BE2C (cell line): Measurements from ENCODE around the gene SLC23A2.
"Not testable (repeated sequence)": the region's sequence is repeated elsewhere in the genome, so short reads cannot be mapped to it uniquely, and the experiment has no call there.

Experiments used
- DNase-seq: peaks from one replicate; pipeline ENCODE4 v3.0.0-alpha.2; 2020
- H3K27me3 ChIP-seq: fragments of 250-450 bp; sonication (Bioruptor Pico); 2 replicates; pipeline ENCODE4 v1.5.1; 2020; ENCODE audit warnings: mild to moderate bottlenecking
- H3K36me3 ChIP-seq: fragments of 250-450 bp; sonication (Bioruptor Pico); 2 replicates; pipeline ENCODE4 v1.5.1; 2020; ENCODE audit warnings: mild to moderate bottlenecking
- H3K4me1 ChIP-seq: fragments of 250-450 bp; sonication (Bioruptor Pico); 2 replicates; pipeline ENCODE4 v1.5.1; 2020
- H3K4me3 ChIP-seq: 2 replicates; pipeline ENCODE4 v1.5.1; 2011; ENCODE audit warnings: low read depth, low read length
- H3K9me3 ChIP-seq: fragments of 250-450 bp; sonication (Bioruptor Pico); 2 replicates; pipeline ENCODE4 v1.5.1; 2020
- TF ChIP-seq, protein P1 (sequence below): IDR thresholded peaks from 2 replicates; pipeline ENCODE4 v1.5.1; 2012; ENCODE audit warnings: mild to moderate bottlenecking, low read depth, low read length

SLC23A2 gene

DNA sequence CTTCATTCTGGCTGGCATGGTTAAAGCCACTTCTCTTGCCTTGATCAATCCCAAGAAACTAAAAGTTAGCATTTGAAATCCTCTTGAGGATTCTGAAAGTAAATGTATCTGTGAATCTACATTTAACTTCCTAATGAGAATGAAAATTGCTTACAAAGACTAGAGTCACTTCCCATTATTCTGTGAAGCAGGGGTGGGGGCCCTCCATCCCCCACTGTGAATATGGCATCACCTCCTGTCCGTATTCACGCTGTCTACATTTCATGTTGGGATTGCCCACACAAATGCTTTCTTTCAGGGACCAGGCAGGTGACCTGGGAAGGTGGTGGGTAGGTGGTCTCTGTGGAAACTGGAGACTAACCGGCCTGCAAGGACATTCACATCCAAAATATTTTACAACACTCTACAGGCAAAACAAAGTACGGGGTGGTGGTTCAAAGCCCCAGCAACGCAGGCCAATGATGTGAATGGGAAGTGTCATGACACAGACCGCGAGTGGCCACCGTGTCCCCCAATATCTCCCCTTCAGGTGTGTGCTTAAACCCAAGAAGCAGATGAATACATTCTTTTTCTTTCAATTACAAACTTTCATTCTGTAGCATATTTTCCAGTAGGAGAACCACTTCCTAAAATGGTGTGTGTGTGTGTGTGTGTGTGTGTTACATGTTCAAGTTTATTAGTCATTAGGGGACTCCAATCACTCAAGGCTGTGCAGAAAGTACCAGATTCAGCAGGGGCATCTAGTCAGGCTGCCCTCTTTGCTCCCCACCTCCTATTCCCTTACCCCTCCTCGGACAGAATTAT, 147.4 kb downstream of the SLC23A2 start:
- no peaks in the 10 kb centered on the region for H3K4me1 ChIP-seq
- H3K36me3 ChIP-seq = no peaks in the 10 kb centered on the region
- no peaks in the 10 kb centered on the region for H3K27me3 ChIP-seq
- H3K9me3 ChIP-seq = no peaks in the 10 kb centered on the region
- DNase-seq = no peak
- no peak overlapping the region for H3K4me3 ChIP-seq
- TF ChIP-seq, protein P1, sequence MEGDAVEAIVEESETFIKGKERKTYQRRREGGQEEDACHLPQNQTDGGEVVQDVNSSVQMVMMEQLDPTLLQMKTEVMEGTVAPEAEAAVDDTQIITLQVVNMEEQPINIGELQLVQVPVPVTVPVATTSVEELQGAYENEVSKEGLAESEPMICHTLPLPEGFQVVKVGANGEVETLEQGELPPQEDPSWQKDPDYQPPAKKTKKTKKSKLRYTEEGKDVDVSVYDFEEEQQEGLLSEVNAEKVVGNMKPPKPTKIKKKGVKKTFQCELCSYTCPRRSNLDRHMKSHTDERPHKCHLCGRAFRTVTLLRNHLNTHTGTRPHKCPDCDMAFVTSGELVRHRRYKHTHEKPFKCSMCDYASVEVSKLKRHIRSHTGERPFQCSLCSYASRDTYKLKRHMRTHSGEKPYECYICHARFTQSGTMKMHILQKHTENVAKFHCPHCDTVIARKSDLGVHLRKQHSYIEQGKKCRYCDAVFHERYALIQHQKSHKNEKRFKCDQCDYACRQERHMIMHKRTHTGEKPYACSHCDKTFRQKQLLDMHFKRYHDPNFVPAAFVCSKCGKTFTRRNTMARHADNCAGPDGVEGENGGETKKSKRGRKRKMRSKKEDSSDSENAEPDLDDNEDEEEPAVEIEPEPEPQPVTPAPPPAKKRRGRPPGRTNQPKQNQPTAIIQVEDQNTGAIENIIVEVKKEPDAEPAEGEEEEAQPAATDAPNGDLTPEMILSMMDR = no peak

DNA sequence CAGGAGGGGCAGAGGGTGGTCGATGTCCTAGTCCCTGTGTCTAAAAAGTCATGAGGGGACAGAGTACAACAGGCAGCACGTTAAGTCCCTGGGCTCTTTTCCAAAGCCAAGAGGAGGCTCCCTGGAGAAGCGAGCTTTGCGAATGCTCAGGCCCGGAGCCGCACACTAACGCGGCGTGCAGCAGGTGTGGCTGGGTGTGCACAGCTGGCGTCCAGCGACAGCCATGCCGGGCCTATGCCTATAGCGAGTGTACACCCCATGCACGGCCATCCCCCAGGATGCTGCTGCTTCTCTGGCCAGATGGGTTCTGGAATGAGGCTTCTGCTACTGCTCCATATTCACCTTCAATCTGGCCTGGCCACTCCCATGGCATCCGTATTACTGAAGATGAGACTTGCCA, 148.3 kb downstream of the SLC23A2 start:
- H3K4me1 ChIP-seq = no peaks in the 10 kb centered on the region
- H3K27me3 ChIP-seq = no peaks in the 10 kb centered on the region
- DNase-seq = no peak
- TF ChIP-seq, protein P1 = no peak
- no peaks in the 10 kb centered on the region for H3K9me3 ChIP-seq
- no peak overlapping the region for H3K4me3 ChIP-seq
- H3K36me3 ChIP-seq = no peaks in the 10 kb centered on the region

DNA sequence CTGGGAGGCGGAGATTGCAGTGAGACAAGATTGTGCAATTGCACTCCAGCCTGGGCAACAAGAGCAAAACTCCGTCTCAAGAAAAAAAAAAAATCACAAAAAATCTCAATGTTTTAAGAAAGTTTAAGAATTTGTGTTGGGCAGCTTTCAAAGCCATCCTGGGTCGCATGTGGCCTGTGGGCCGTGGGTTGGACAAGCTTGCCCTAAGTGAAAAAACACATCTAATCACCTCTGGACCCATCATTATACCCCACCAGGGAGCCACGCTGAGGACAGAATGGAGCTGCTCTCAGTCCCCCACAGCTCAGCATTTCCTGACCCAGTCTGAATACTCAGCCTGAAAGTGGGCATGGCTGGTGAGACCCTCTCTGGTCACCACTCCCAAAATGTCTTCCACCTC, 150.3 kb downstream of the SLC23A2 start:
- Histone ChIP-seq H3K4me1 (no peaks in the 10 kb centered on the region), H3K9me3 (no peaks in the 10 kb centered on the region), H3K27me3 (no peaks in the 10 kb centered on the region), H3K4me3 (no peak overlapping the region), H3K36me3 (no peaks in the 10 kb centered on the region)
- TF ChIP-seq, protein P1 = no peak
- no peak for DNase-seq

- H3K36me3 ChIP-seq, DNase-seq, H3K4me1 ChIP-seq, H3K27me3 ChIP-seq, H3K9me3 ChIP-seq, H3K4me3 ChIP-seq: not testable (repeated sequence)
Measured at GRCh38 chr20:4848829-4849228, 152.5 kb downstream of the SLC23A2 start.

DNA sequence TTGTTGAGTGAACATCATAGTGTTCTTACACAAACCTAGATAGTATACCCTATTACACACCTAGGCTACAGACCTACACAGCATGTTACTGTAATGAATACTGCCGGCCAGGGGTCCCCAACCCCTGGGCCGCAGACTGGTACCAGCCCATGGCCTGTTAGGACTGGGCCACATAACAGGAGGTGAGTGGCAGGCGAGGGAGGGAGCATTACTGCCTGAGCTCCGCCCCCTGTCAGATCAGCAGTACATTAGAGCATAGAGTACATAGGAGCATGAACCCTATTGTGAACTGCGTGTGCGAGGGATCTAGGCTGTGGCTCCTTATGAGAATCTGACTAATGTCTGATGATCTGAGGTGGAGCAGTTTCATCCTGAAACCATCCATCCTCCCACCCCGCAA, 153.3 kb downstream of the SLC23A2 start:
- DNase-seq = no peak
- Histone ChIP-seq H3K4me1 (no peaks in the 10 kb centered on the region), H3K4me3 (no peak overlapping the region), H3K9me3 (no peaks in the 10 kb centered on the region), H3K27me3 (0 out of 2 replicates have a peak, but pooled peaks cover 3% of the 10 kb centered on the region), H3K36me3 (no peaks in the 10 kb centered on the region)
- TF ChIP-seq, protein P1 = no peak

DNA sequence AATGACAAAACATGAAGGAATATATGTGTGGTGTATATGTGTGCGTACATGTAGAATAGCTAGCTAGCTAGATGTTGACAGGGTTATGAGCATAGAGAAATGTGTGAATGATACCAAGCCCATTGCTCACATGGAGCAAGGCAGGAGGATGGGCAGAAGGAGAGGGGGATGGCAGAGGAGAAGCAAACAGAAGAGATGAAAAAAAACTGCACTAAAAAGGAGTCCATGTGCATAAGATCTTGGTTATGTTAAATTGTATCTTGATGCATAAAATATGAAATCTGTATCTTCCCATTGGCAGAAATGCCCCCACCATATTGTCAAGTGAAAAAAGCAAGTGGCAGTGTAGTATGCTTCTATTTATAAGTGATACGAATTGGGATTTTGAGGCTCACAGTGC, 154.5 kb downstream of the SLC23A2 start:
- no peaks in the 10 kb centered on the region for H3K36me3 ChIP-seq
- H3K4me1 ChIP-seq = no peaks in the 10 kb centered on the region
- TF ChIP-seq, protein P1 = no peak
- no peak overlapping the region for H3K4me3 ChIP-seq
- DNase-seq = no peak
- H3K9me3 ChIP-seq = no peaks in the 10 kb centered on the region
- H3K27me3 ChIP-seq = 0 out of 2 replicates have a peak, but pooled peaks cover 3% of the 10 kb centered on the region
